ENCODE measurements around the gene ARL8A. TPM values are rescaled to one million over a fixed set of nuclear protein-coding genes. Genes with fewer than 3 reads are reported as not detected.

Gene ARL8A
- total RNA-seq, 4 donors from 2014 or later: 28.2 to 53.5 (median 49.8) TPM

GRCh38 chr1:202129453-202130296 is 14.9 kb downstream of the ARL8A start:
- intact Hi-C loops (cut with DNase I; ENCODE audit: low total_unique reads) (loop anchor here (10.0 kb wide), 1 partner anchor 245 kb away; the partner anchor contains the start of gene SHISA4), in situ Hi-C loops (cut with MboI; ENCODE audit: low sequenced_read_pairs in 4 of 4) (loop anchor here in 3 of 4 donors (25.0 kb wide), 1 partner anchor 242 kb away; the partner anchor contains the start of gene SHISA4 (in 3 of the 3))
- no peak for TF ChIP-seq CTCF (IDR thresholded peaks at IDR 0.05 in 4 of 5, conservative IDR thresholded peaks at IDR 0.05 in 1 of 5)
- no peak for TF ChIP-seq POLR2A (IDR thresholded peaks at IDR 0.05)
- H3K4me1 ChIP-seq: peaks cover 5 to 14% of the 10 kb centered on the region in 2 donors
- no peak overlapping the region for H3K4me3 ChIP-seq
- DNase-seq: no peak
- no peaks in the 10 kb centered on the region for H3K9me3 ChIP-seq
- ATAC-seq: no peak
- peaks cover 0 to 21% of the 10 kb centered on the region in 2 donors for H3K36me3 ChIP-seq
- no peak overlapping the region for H3K27ac ChIP-seq
- H3K27me3 ChIP-seq: no peaks in the 10 kb centered on the region

GRCh38 chr1:202127836-202128622 is 16.5 kb downstream of the ARL8A start:
- H3K9me3 ChIP-seq: no peaks in the 10 kb centered on the region
- H3K4me1 ChIP-seq: peaks cover 4 to 13% of the 10 kb centered on the region in 2 donors
- ATAC-seq: no peak
- H3K4me3 ChIP-seq: no peak overlapping the region
- in situ Hi-C loops (cut with MboI; ENCODE audit: low sequenced_read_pairs in 4 of 4): loop anchor here in 3 of 4 donors (25.0 kb wide), 1 partner anchor 241 kb away; the partner anchor contains the start of gene SHISA4 (in 3 of the 3)
- intact Hi-C loops (cut with DNase I; ENCODE audit: low total_unique reads): no loop called here
- no peaks in the 10 kb centered on the region for H3K27me3 ChIP-seq
- H3K27ac ChIP-seq: no peak overlapping the region
- DNase-seq: no peak
- H3K36me3 ChIP-seq: peaks cover 0 to 4% of the 10 kb centered on the region in 2 donors
- TF ChIP-seq CTCF (IDR thresholded peaks at IDR 0.05 in 4 of 5, conservative IDR thresholded peaks at IDR 0.05 in 1 of 5): no peak
- TF ChIP-seq POLR2A (IDR thresholded peaks at IDR 0.05): no peak

- DNase-seq (no peak), ATAC-seq (no peak)
- H3K27me3 ChIP-seq: no peaks in the 10 kb centered on the region
- H3K4me3 ChIP-seq: no peak overlapping the region
- intact Hi-C loops (cut with DNase I; ENCODE audit: low total_unique reads): no loop called here
- H3K4me1 ChIP-seq: peaks cover 0 to 5% of the 10 kb centered on the region in 2 donors
- no peaks in the 10 kb centered on the region for H3K9me3 ChIP-seq
- H3K27ac ChIP-seq: no peak overlapping the region
- TF ChIP-seq POLR2A (IDR thresholded peaks at IDR 0.05) (no peak), CTCF (IDR thresholded peaks at IDR 0.05 in 4 of 5, conservative IDR thresholded peaks at IDR 0.05 in 1 of 5) (no peak)
- in situ Hi-C loops (cut with MboI; ENCODE audit: low sequenced_read_pairs in 4 of 4): loop anchor here in 3 of 4 donors (25.0 kb wide), 1 partner anchor 240 kb away; the partner anchor contains the start of gene SHISA4 (in 3 of the 3)
- no peaks in the 10 kb centered on the region for H3K36me3 ChIP-seq
Observed at GRCh38 chr1:202127061-202127460, 17.5 kb downstream of the ARL8A start.

DNA sequence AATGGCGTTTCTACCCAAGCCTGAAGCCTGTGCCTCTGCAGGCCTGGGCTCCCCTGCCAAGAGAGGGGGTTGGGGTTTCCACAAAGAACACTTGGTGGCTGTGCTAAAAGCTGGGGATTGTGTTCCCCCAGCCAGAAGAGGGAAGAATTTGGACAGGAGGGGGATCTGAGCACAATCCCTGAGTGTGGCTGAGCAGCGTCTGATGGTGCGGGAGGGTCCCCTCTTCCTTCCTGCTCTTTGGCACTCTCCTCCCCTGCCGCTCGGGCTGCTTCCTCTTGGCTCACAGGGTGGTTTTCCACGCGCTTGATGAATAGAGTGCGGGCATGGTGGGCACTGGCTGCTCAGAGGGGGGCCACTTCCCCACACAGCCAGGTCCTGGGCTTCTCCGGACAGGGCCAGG is 18.1 kb downstream of the ARL8A start:
- no peak for TF ChIP-seq CTCF (IDR thresholded peaks at IDR 0.05 in 4 of 5, conservative IDR thresholded peaks at IDR 0.05 in 1 of 5)
- TF ChIP-seq POLR2A (IDR thresholded peaks at IDR 0.05): no peak
- H3K4me3 ChIP-seq: no peak overlapping the region
- ATAC-seq (no peak), DNase-seq (no peak)
- H3K36me3 ChIP-seq: no peaks in the 10 kb centered on the region
- H3K27me3 ChIP-seq: no peaks in the 10 kb centered on the region
- H3K9me3 ChIP-seq: no peaks in the 10 kb centered on the region
- H3K27ac ChIP-seq: no peak overlapping the region
- no peaks in the 10 kb centered on the region for H3K4me1 ChIP-seq
- in situ Hi-C loops (cut with MboI; ENCODE audit: low sequenced_read_pairs in 4 of 4): loop anchor here in 3 of 4 donors (25.0 kb wide), 1 partner anchor 239 kb away; the partner anchor contains the start of gene SHISA4 (in 3 of the 3)
- intact Hi-C loops (cut with DNase I; ENCODE audit: low total_unique reads): no loop called here

All from gastrocnemius medialis (tissue), 4 donors.